Measurements from ENCODE around the gene GDPGP1.

GDPGP1 gene

DNA sequence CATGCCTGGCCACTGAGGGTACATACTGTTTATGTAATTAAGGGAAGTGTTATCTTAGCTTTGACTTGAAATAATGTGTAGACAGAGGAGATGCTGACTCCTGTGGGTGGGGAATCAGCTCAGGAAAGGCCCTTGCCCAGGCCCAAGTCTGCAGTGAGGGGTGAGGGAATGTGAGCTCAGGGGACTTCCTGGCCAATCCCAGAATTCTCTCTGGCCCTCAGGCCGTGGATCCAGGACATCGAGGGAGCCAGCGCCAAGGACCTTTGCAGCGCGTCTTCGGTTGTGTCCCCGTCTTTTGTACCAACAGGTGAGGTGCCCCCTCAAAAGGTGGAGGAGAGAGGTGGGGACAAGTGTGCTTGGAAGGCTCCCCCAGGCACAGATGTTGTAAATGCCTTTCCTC lies 6.7 kb upstream of the GDPGP1 start:
- DNase-seq: no peak
- TF ChIP-seq CTCF (IDR thresholded peaks at IDR 0.05; ENCODE audit: low read depth, low read length): no peak
- Histone ChIP-seq H3K27ac (no peak overlapping the region), H3K9me3 (ENCODE audit: severe bottlenecking) (no peaks in the 10 kb centered on the region), H3K4me3 (ENCODE audit: low read depth, low read length) (no peak overlapping the region), H3K36me3 (peaks cover 88% of the 10 kb centered on the region), H3K27me3 (ENCODE audit: insufficient read depth, low read depth, severe bottlenecking) (no peaks in the 10 kb centered on the region)

DNA sequence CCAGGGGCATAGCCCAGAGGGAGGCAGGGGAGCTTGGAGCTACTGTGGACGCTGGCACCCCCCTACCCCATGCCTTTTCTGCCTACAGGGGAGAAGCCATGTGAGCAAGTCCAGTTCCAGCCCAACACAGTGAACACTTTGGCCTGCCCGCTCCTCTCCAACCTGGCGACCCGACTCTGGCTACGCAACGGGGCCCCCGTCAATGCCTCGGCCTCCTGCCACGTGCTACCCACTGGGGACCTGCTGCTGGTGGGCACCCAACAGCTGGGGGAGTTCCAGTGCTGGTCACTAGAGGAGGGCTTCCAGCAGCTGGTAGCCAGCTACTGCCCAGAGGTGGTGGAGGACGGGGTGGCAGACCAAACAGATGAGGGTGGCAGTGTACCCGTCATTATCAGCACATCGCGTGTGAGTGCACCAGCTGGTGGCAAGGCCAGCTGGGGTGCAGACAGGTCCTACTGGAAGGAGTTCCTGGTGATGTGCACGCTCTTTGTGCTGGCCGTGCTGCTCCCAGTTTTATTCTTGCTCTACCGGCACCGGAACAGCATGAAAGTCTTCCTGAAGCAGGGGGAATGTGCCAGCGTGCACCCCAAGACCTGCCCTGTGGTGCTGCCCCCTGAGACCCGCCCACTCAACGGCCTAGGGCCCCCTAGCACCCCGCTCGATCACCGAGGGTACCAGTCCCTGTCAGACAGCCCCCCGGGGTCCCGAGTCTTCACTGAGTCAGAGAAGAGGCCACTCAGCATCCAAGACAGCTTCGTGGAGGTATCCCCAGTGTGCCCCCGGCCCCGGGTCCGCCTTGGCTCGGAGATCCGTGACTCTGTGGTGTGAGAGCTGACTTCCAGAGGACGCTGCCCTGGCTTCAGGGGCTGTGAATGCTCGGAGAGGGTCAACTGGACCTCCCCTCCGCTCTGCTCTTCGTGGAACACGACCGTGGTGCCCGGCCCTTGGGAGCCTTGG lies 5.9 kb upstream of the GDPGP1 start:
- no peaks in the 10 kb centered on the region for H3K9me3 ChIP-seq (ENCODE audit: severe bottlenecking)
- H3K27ac ChIP-seq: no peak overlapping the region
- no peak overlapping the region for H3K4me3 ChIP-seq (ENCODE audit: low read depth, low read length)
- H3K27me3 ChIP-seq (ENCODE audit: insufficient read depth, low read depth, severe bottlenecking): no peaks in the 10 kb centered on the region
- H3K36me3 ChIP-seq: peaks cover 81% of the 10 kb centered on the region
- no peak for TF ChIP-seq CTCF (IDR thresholded peaks at IDR 0.05; ENCODE audit: low read depth, low read length)
- no peak for DNase-seq

DNA sequence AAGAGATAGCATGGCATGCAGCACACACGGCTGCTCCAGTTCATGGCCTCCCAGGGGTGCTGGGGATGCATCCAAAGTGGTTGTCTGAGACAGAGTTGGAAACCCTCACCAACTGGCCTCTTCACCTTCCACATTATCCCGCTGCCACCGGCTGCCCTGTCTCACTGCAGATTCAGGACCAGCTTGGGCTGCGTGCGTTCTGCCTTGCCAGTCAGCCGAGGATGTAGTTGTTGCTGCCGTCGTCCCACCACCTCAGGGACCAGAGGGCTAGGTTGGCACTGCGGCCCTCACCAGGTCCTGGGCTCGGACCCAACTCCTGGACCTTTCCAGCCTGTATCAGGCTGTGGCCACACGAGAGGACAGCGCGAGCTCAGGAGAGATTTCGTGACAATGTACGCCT lies 5.0 kb upstream of the GDPGP1 start:
- no peak overlapping the region for H3K27ac ChIP-seq
- TF ChIP-seq CTCF (IDR thresholded peaks at IDR 0.05; ENCODE audit: low read depth, low read length): no peak
- no peak overlapping the region for H3K4me3 ChIP-seq (ENCODE audit: low read depth, low read length)
- H3K9me3 ChIP-seq (ENCODE audit: severe bottlenecking): no peaks in the 10 kb centered on the region
- no peak for DNase-seq
- peaks cover 73% of the 10 kb centered on the region for H3K36me3 ChIP-seq
- no peaks in the 10 kb centered on the region for H3K27me3 ChIP-seq (ENCODE audit: insufficient read depth, low read depth, severe bottlenecking)

GRCh38 chr15:90230071-90230494 lies 3.9 kb upstream of the GDPGP1 start:
- no peaks in the 10 kb centered on the region for H3K27me3 ChIP-seq (ENCODE audit: insufficient read depth, low read depth, severe bottlenecking)
- H3K4me3 ChIP-seq (ENCODE audit: low read depth, low read length): no peak overlapping the region
- H3K9me3 ChIP-seq (ENCODE audit: severe bottlenecking): no peaks in the 10 kb centered on the region
- DNase-seq: no peak
- peaks cover 62% of the 10 kb centered on the region for H3K36me3 ChIP-seq
- H3K27ac ChIP-seq: no peak overlapping the region; the same call in 1 of the 2 replicates
- no peak for TF ChIP-seq CTCF (IDR thresholded peaks at IDR 0.05; ENCODE audit: low read depth, low read length)

DNA sequence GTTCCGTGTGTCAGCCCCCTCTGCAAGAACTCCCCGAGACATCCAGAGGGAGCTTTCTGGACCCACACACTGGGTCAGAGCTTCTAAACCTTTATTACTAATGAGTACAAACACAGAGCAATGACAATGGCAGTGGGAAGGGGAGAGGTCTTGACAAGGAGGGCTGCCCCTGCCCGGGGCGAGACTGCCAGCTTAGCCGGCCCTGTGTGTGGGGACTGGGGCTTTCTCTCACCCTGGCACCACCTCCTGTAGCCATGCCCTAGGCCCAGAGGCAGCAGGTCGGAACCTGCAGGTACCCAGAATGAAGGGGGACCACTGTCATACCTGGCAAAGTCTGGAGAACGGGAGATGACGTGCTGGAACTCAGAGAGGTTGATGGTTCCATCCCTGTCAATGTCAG lies 3.4 kb upstream of the GDPGP1 start:
- no peaks in the 10 kb centered on the region for H3K9me3 ChIP-seq (ENCODE audit: severe bottlenecking)
- TF ChIP-seq CTCF (IDR thresholded peaks at IDR 0.05; ENCODE audit: low read depth, low read length): no peak
- H3K27ac ChIP-seq: no peak overlapping the region; the same call in 1 of the 2 replicates
- no peaks in the 10 kb centered on the region for H3K27me3 ChIP-seq (ENCODE audit: insufficient read depth, low read depth, severe bottlenecking)
- DNase-seq: no peak
- peaks cover 56% of the 10 kb centered on the region for H3K36me3 ChIP-seq
- H3K4me3 ChIP-seq (ENCODE audit: low read depth, low read length): no peak overlapping the region
